ENCODE results near the gene RBM5. TPM values are rescaled to one million over a fixed set of nuclear protein-coding genes. Genes with fewer than 3 reads are reported as not detected.

The RBM5 gene
- total RNA-seq, 1 experiment from 2014 or later = 89.1 TPM

DNA sequence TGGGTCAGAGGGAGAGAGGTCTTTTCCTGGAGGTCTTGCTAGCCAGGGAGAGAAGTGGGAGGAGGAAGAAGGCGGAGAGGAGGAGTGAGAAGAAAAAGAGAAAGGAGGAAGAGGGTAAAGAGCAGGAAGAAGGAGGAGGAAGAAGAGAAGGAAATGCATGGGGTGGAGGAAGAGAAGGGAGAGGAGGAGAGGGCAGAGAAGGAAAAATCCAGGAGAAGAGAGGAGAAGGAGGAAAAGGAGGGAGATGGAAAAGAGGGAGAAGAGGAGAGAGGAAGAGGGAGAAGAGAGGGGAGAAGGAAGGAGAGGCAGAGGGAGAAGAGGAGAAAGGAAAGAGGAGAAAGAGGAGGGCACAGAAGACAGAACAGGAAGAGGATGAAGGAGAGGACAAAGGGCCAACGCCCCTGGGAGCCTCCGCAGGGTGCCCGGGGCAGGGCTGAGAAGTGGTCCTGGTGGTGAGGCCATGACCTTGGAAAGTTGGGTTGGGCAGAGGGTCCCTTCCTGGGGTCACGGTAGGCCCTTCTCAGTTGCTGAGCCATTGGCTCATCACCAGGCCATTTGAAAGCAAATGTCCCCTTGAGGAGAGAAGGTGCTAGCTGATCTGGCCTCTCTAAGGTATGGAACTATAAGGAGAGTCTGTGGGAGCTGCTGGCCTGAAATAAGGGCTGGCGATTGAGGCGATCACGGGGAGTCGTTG lies 65.2 kb downstream of the RBM5 start:
- ChIA-PET POLR2A (no interaction called here), CTCF (no interaction called here), RAD21 (ENCODE audit: low non-redundant PET in 1 of 2, low total read pairs in 2 of 2, uncharacterized antibody in 2 of 2, unreplicated experiment in 2 of 2) (no interaction called here)
- Histone ChIP-seq H3K27ac (ENCODE audit: low read depth, low read length) (peak overlapping the region; percentile 14; the same call in 1 of the 2 replicates), H3K79me2 (ENCODE audit: insufficient read depth, low read length) (no peaks in the 10 kb centered on the region), H2AFZ (ENCODE audit: low read depth, low read length, poor library complexity, severe bottlenecking) (no peak overlapping the region), H3K4me1 (ENCODE audit: control insufficient read depth in 1 of 2, insufficient read depth in 2 of 2, low read length in 2 of 2) (peaks cover 10 to 37% of the 10 kb centered on the region in 2 experiments), H3K9me3 (ENCODE audit: control insufficient read depth in 1 of 2, insufficient read depth in 1 of 2, low read depth in 1 of 2, low read length in 2 of 2) (no peaks in the 10 kb centered on the region), H3K4me3 (replicated peaks in 1 of 2; ENCODE audit: low read depth in 1 of 2, low read length in 2 of 2) (peak overlapping the region in 1 of 2 experiments; percentile 67; a peak in 3 of 4 replicates), H3K27me3 (ENCODE audit: insufficient read depth, low read length) (no peaks in the 10 kb centered on the region), H3K36me3 (ENCODE audit: control insufficient read depth in 1 of 2, insufficient read depth in 2 of 2, low read length in 2 of 2) (no peaks in the 10 kb centered on the region), H4K20me1 (ENCODE audit: insufficient read depth) (no peaks in the 10 kb centered on the region), H3K9me2 (ENCODE audit: insufficient read depth) (no peaks in the 10 kb centered on the region), H3K9ac (ENCODE audit: low read length) (no peak overlapping the region), H3K4me2 (ENCODE audit: low read length) (peak overlapping the region; percentile 78)
- no peak for ATAC-seq
- DNase-seq (ENCODE audit: low read depth, low spot score) = no peak
- TF ChIP-seq, protein P1, sequence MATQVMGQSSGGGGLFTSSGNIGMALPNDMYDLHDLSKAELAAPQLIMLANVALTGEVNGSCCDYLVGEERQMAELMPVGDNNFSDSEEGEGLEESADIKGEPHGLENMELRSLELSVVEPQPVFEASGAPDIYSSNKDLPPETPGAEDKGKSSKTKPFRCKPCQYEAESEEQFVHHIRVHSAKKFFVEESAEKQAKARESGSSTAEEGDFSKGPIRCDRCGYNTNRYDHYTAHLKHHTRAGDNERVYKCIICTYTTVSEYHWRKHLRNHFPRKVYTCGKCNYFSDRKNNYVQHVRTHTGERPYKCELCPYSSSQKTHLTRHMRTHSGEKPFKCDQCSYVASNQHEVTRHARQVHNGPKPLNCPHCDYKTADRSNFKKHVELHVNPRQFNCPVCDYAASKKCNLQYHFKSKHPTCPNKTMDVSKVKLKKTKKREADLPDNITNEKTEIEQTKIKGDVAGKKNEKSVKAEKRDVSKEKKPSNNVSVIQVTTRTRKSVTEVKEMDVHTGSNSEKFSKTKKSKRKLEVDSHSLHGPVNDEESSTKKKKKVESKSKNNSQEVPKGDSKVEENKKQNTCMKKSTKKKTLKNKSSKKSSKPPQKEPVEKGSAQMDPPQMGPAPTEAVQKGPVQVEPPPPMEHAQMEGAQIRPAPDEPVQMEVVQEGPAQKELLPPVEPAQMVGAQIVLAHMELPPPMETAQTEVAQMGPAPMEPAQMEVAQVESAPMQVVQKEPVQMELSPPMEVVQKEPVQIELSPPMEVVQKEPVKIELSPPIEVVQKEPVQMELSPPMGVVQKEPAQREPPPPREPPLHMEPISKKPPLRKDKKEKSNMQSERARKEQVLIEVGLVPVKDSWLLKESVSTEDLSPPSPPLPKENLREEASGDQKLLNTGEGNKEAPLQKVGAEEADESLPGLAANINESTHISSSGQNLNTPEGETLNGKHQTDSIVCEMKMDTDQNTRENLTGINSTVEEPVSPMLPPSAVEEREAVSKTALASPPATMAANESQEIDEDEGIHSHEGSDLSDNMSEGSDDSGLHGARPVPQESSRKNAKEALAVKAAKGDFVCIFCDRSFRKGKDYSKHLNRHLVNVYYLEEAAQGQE (IDR thresholded peaks at IDR 0.05; ENCODE audit: low read depth) = no peak
- TF ChIP-seq YY1 (IDR thresholded peaks at IDR 0.05; ENCODE audit: extremely low read depth, insufficient replicate concordance, low read depth, low read length) (no peak), TCF7L2 (IDR thresholded peaks at IDR 0.05; ENCODE audit: borderline replicate concordance, extremely low read depth, insufficient read depth, insufficient read length) (no peak)
- TF ChIP-seq, protein P2, sequence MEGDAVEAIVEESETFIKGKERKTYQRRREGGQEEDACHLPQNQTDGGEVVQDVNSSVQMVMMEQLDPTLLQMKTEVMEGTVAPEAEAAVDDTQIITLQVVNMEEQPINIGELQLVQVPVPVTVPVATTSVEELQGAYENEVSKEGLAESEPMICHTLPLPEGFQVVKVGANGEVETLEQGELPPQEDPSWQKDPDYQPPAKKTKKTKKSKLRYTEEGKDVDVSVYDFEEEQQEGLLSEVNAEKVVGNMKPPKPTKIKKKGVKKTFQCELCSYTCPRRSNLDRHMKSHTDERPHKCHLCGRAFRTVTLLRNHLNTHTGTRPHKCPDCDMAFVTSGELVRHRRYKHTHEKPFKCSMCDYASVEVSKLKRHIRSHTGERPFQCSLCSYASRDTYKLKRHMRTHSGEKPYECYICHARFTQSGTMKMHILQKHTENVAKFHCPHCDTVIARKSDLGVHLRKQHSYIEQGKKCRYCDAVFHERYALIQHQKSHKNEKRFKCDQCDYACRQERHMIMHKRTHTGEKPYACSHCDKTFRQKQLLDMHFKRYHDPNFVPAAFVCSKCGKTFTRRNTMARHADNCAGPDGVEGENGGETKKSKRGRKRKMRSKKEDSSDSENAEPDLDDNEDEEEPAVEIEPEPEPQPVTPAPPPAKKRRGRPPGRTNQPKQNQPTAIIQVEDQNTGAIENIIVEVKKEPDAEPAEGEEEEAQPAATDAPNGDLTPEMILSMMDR (IDR thresholded peaks at IDR 0.05 in 2 of 3, conservative IDR thresholded peaks at IDR 0.05 in 1 of 3; ENCODE audit: borderline replicate concordance in 1 of 3, insufficient read depth in 1 of 3, low read depth in 2 of 3, low read length in 2 of 3) = no peak
- BruUV-seq (replicated peaks) = no TSS peak
- intact Hi-C loops (cut with micrococcal nuclease) = no loop called here
